Mammary epithelial cell (primary cell): ENCODE results near the gene ATP10A.

ENCODE experiments used
- CTCF ChIP-seq, 2 donors: IDR thresholded peaks in 1 of 2; conservative IDR thresholded peaks in 1 of 2; 2 replicates each; pipeline ENCODE4 v1.5.1; 2011 to 2012; ENCODE audit warnings: inconsistent platforms in 2 of 2, low read length in 2 of 2, mild to moderate bottlenecking in 2 of 2, control low read depth in 1 of 2, low read depth in 1 of 2; ENCODE audit not compliant: insufficient read depth in 1 of 2; ENCODE audit errors: extremely low read depth in 1 of 2
- EZH2 ChIP-seq: IDR thresholded peaks from 2 replicates; pipeline ENCODE4 v1.6.1; 2012; ENCODE audit warnings: low read length, inconsistent platforms, borderline replicate concordance

DNA sequence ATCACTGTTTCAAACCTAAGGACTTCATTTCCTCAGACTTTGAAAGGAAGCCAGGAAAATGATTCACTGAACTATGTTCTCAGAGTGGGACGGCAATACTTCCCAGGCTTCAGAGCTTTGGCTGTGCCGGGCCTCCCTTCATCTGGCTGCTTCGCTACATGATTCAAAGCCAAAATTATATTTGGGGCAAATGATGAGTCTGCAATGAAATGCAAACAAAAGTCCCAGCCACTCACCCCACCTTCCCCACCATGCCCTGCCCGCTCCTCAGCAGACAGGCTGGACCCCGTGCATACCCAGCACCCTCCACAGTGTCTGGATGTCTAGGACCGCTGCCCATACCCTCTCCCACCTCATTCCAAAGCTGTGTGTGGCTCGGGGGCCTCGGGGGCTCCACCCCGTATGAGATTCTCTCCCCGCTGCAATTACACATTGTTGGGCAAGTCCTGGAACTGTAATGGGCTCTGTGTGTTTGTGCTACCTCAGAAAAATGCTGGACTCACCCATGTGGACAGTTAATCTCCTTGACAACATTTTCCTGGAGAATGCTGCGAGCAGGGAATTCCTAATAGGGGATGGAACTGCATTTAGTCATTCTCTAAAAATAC is 32.2 kb downstream of the ATP10A start:
- TF ChIP-seq CTCF (conservative IDR thresholded peaks at IDR 0.05 in 1 of 2, IDR thresholded peaks at IDR 0.05 in 1 of 2; ENCODE audit: extremely low read depth in 1 of 2, insufficient read depth in 1 of 2, low read depth in 1 of 2, low read length in 2 of 2) (no peak), EZH2 (no peak)
